H9 (cell line): ENCODE data around the gene DSCAM. TPM values are rescaled to one million over a fixed set of nuclear protein-coding genes. Genes with fewer than 3 reads are reported as not detected.

ENCODE experiments used
- DNase-seq: peaks from one replicate; pipeline ENCODE4 v3.0.0-alpha.2; 2017
- H2AFZ ChIP-seq: one replicate; pipeline ENCODE4 v1.6.1; 2013; ENCODE audit warnings: mild to moderate bottlenecking, low read length, control low read depth, moderate library complexity
- H2AK5ac ChIP-seq: 2 replicates; pipeline ENCODE4 v1.6.1; 2013; ENCODE audit warnings: low read length, control low read depth, mixed read lengths; ENCODE audit not compliant: insufficient read length
- H2BK120ac ChIP-seq: one replicate; pipeline ENCODE4 v1.6.1; 2013; ENCODE audit warnings: low read depth, mild to moderate bottlenecking, low read length, control low read depth, inconsistent platforms; ENCODE audit not compliant: poor library complexity, severe bottlenecking
- H2BK12ac ChIP-seq: 2 replicates; pipeline ENCODE4 v1.6.1; 2013; ENCODE audit warnings: low read length, control low read depth, mixed read lengths, low read depth; ENCODE audit not compliant: insufficient read length
- H2BK15ac ChIP-seq: 2 replicates; pipeline ENCODE4 v1.6.1; 2013; ENCODE audit warnings: low read depth, low read length, control low read depth
- H2BK20ac ChIP-seq: one replicate; pipeline ENCODE4 v1.6.1; 2013; ENCODE audit warnings: low read depth, mild to moderate bottlenecking, low read length, control low read depth, inconsistent platforms; ENCODE audit not compliant: poor library complexity, severe bottlenecking
- H2BK5ac ChIP-seq: 2 replicates; pipeline ENCODE4 v1.6.1; 2013; ENCODE audit warnings: low read length, control low read depth, mixed read lengths; ENCODE audit not compliant: insufficient read length
- H3K14ac ChIP-seq: 2 replicates; pipeline ENCODE4 v1.6.1; 2013; ENCODE audit warnings: low read length, control low read depth; ENCODE audit not compliant: insufficient read depth
- H3K18ac ChIP-seq: 2 replicates; pipeline ENCODE4 v1.6.1; 2013; ENCODE audit warnings: low read depth, mild to moderate bottlenecking, mixed read lengths, low read length, control low read depth; ENCODE audit not compliant: insufficient read length
- H3K23ac ChIP-seq: 2 replicates; pipeline ENCODE4 v1.6.1; 2013; ENCODE audit warnings: low read length, control low read depth, mixed read lengths, low read depth; ENCODE audit not compliant: insufficient read length
- H3K23me2 ChIP-seq: 2 replicates; pipeline ENCODE4 v1.6.1; 2013; ENCODE audit warnings: low read depth, mild to moderate bottlenecking, mixed read lengths, low read length, control low read depth; ENCODE audit not compliant: insufficient read length, poor library complexity, severe bottlenecking
- H3K27ac ChIP-seq: 2 replicates; pipeline ENCODE4 v1.5.1; 2013; ENCODE audit warnings: low read length, control low read depth, mixed read lengths, low read depth; ENCODE audit not compliant: insufficient read length
- H3K27me3 ChIP-seq: 2 replicates; pipeline ENCODE4 v1.6.1; 2013; ENCODE audit warnings: low read length, control low read depth, inconsistent platforms; ENCODE audit not compliant: insufficient read depth
- H3K4ac ChIP-seq: 2 replicates; pipeline ENCODE4 v1.6.1; 2013; ENCODE audit warnings: low read depth, mild to moderate bottlenecking, control low read depth, inconsistent platforms, low read length, moderate library complexity
- H3K4me1 ChIP-seq: 2 replicates; pipeline ENCODE4 v1.6.1; 2013; ENCODE audit warnings: low read length, control low read depth, inconsistent platforms; ENCODE audit not compliant: insufficient read depth
- H3K4me2 ChIP-seq: 2 replicates; pipeline ENCODE4 v1.6.1; 2013; ENCODE audit warnings: low read length, control low read depth, mixed read lengths; ENCODE audit not compliant: insufficient read length, insufficient read depth
- H3K56ac ChIP-seq: 2 replicates; pipeline ENCODE4 v1.6.1; 2013; ENCODE audit warnings: low read depth, mild to moderate bottlenecking, mixed read lengths, low read length, control low read depth; ENCODE audit not compliant: insufficient read length
- H3K79me1 ChIP-seq: 2 replicates; pipeline ENCODE4 v1.6.1; 2013; ENCODE audit warnings: low read depth, mild to moderate bottlenecking, moderate library complexity, low read length, control low read depth, inconsistent platforms; ENCODE audit not compliant: insufficient read depth, poor library complexity, severe bottlenecking
- H3K79me2 ChIP-seq: 2 replicates; pipeline ENCODE4 v1.6.1; 2013; ENCODE audit warnings: low read length, control low read depth, inconsistent platforms; ENCODE audit not compliant: insufficient read depth
- H3K9ac ChIP-seq: 2 replicates; pipeline ENCODE4 v1.6.1; 2013; ENCODE audit warnings: low read length, control low read depth, mixed read lengths; ENCODE audit not compliant: insufficient read length; ENCODE audit errors: extremely low read depth
- H3K9me3 ChIP-seq: one replicate; pipeline ENCODE4 v1.6.1; 2013; ENCODE audit warnings: low read depth, low read length, inconsistent platforms; ENCODE audit not compliant: control insufficient read depth
- H3T11ph ChIP-seq: one replicate; pipeline ENCODE4 v1.6.1; 2013; ENCODE audit warnings: mild to moderate bottlenecking, low read length, control low read depth, inconsistent platforms
- H4K20me1 ChIP-seq: one replicate; pipeline ENCODE4 v1.6.1; 2013; ENCODE audit not compliant: control insufficient read depth, insufficient read length, insufficient read depth
- H4K5ac ChIP-seq: 2 replicates; pipeline ENCODE4 v1.6.1; 2013; ENCODE audit warnings: low read depth, mild to moderate bottlenecking, mixed read lengths, low read length, control low read depth; ENCODE audit not compliant: insufficient read length
- H4K8ac ChIP-seq: replicated peaks from 2 replicates; pipeline ENCODE4 v1.6.1; 2013; ENCODE audit warnings: low read length, control low read depth, mixed read lengths, low read depth; ENCODE audit not compliant: insufficient read length
- H4K91ac ChIP-seq: 2 replicates; pipeline ENCODE4 v1.6.1; 2013; ENCODE audit warnings: low read depth, mild to moderate bottlenecking, moderate library complexity, mixed read lengths, low read length, control low read depth; ENCODE audit not compliant: insufficient read length
- H3K27ac Mint-ChIP-seq, 3 experiments: 2 replicates in 2 of 3; 3 replicates in 1 of 3; pipeline ENCODE4 v1.8.0; 2020 to 2021; ENCODE audit warnings: mixed read lengths in 3 of 3, mild to moderate bottlenecking in 1 of 3, moderate library complexity in 1 of 3
- H3K27me3 Mint-ChIP-seq: 2 replicates; pipeline ENCODE4 v1.8.0; 2021; ENCODE audit warnings: low read depth, mild to moderate bottlenecking, moderate library complexity, mixed read lengths
- H3K36me3 Mint-ChIP-seq, 3 experiments: 2 replicates in 2 of 3; 3 replicates in 1 of 3; pipeline ENCODE4 v1.8.0; 2020 to 2021; ENCODE audit warnings: low read depth in 3 of 3, mixed read lengths in 3 of 3; ENCODE audit not compliant: insufficient read depth in 1 of 3
- H3K4me1 Mint-ChIP-seq, 2 experiments: 2 replicates each; pipeline ENCODE4 v1.8.0; 2020; ENCODE audit warnings: mixed read lengths in 2 of 2
- H3K4me3 Mint-ChIP-seq, 2 experiments: 2 replicates in 1 of 2; 3 replicates in 1 of 2; pipeline ENCODE4 v1.8.0; 2020 to 2021; ENCODE audit warnings: mild to moderate bottlenecking in 2 of 2, mixed read lengths in 2 of 2, moderate library complexity in 1 of 2
- H3K9me3 Mint-ChIP-seq, 2 experiments: 2 replicates in 1 of 2; 3 replicates in 1 of 2; pipeline ENCODE4 v1.8.0; 2020; ENCODE audit warnings: mild to moderate bottlenecking in 2 of 2, mixed read lengths in 2 of 2, moderate library complexity in 1 of 2
- WGBS: extraction: QIAGEN DNeasy Blood & Tissue Kit; methylation state at CpG from one replicate; pipeline ENCODE4 v1.1.7; 2013; ENCODE audit warnings: missing lambda C conversion rate, low lambda C conversion rate, mixed read lengths; ENCODE audit not compliant: insufficient read length; ENCODE audit errors: extremely low coverage; 5-methylcytosine and 5-hydroxymethylcytosine counted together
- total RNA-seq: library from RNA; stranded (reverse); gene quantifications from 2 replicates; pipeline ENCODE4 v1.2.1, GENCODE V29; 2021
- TF ChIP-seq, protein P1 (sequence below): fragments of 200-600 bp; sonication (generic); conservative IDR thresholded peaks from 3 replicates; pipeline ENCODE4 v1.8.0; 2021; ENCODE audit warnings: antibody characterized with exemption, mild to moderate bottlenecking

The DSCAM gene
- total RNA-seq, 1 experiment from 2014 or later, result 0.17 TPM

DNA sequence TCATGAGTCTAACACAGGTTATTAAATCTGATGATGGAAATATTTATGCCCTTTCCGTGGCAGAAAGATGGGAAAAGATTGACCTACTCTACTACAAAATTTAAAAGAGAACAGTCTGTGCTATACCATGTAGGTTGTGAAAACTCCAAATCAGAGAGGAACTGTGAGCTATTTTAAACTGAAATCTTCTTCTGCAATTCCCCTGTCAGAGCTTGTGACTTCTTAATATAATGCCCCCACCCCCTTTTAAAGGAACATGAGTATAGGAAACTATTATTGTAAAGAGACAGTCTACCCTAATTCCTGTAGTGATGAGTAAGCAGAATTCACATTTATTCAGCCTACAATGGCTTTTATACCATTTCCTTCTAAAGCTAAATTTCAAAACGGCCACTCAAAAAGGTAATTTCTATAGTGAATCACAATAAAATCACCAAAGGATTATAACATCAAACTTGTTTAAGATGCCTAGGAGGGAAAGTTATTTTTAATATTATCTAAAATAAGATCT, 11.7 kb downstream of the DSCAM start:
- Mint-ChIP-seq H3K27ac (no peak overlapping the region), H3K27me3 (peaks cover 18% of the 10 kb centered on the region), H3K4me1 (no peaks in the 10 kb centered on the region), H3K9me3 (no peaks in the 10 kb centered on the region), H3K36me3 (no peaks in the 10 kb centered on the region), H3K4me3 (no peak overlapping the region)
- Histone ChIP-seq H3K27ac (no peak overlapping the region), H3K23ac (no peak overlapping the region), H4K8ac (no peak overlapping the region), H3K56ac (no peak overlapping the region), H3K79me1 (no peaks in the 10 kb centered on the region), H3K79me2 (no peaks in the 10 kb centered on the region), H3K18ac (no peak overlapping the region), H2AK5ac (no peak overlapping the region), H3K27me3 (no peaks in the 10 kb centered on the region), H3T11ph (no peak overlapping the region), H3K9me3 (no peaks in the 10 kb centered on the region), H2BK15ac (no peak overlapping the region), H2BK20ac (no peak overlapping the region), H3K9ac (no peak overlapping the region), H2BK5ac (no peak overlapping the region), H2AFZ (no peak overlapping the region), H3K14ac (no peak overlapping the region), H3K23me2 (no peaks in the 10 kb centered on the region), H3K4me2 (no peak overlapping the region), H2BK12ac (no peak overlapping the region), H2BK120ac (no peak overlapping the region), H3K4ac (no peak overlapping the region), H3K4me1 (no peaks in the 10 kb centered on the region), H4K20me1 (no peaks in the 10 kb centered on the region), H4K5ac (no peak overlapping the region), H4K91ac (no peak overlapping the region)
- no peak for DNase-seq
- TF ChIP-seq, protein P1, sequence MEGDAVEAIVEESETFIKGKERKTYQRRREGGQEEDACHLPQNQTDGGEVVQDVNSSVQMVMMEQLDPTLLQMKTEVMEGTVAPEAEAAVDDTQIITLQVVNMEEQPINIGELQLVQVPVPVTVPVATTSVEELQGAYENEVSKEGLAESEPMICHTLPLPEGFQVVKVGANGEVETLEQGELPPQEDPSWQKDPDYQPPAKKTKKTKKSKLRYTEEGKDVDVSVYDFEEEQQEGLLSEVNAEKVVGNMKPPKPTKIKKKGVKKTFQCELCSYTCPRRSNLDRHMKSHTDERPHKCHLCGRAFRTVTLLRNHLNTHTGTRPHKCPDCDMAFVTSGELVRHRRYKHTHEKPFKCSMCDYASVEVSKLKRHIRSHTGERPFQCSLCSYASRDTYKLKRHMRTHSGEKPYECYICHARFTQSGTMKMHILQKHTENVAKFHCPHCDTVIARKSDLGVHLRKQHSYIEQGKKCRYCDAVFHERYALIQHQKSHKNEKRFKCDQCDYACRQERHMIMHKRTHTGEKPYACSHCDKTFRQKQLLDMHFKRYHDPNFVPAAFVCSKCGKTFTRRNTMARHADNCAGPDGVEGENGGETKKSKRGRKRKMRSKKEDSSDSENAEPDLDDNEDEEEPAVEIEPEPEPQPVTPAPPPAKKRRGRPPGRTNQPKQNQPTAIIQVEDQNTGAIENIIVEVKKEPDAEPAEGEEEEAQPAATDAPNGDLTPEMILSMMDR, result no peak
- no CpG with 5 or more reads among the region's 2 CpGs for WGBS
